ENCODE data around the gene CA12. TPM values are rescaled to one million over a fixed set of nuclear protein-coding genes. Genes with fewer than 3 reads are reported as not detected.

The CA12 gene
- total RNA-seq, 1 donor from 2014 or later, result 0.25 TPM

DNA sequence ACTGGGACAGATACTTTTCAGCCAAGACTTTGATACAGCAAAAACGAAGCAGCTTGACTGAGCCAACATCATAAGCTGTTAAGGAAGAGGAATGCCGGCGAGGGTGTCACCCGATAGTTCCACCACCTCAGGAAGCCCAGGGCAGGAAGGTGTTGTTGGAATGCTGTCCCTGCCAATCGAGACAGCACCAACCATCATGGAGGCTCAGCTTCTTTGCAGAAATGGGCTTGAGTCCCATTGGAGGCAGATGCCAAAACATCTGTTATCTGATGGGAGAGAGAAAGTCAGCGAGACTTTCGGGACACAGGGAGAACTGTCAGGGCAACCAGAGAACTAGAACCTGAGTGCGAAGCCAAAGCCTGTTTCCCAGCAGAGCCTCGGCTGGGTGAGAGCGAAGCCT, 50.7 kb downstream of the CA12 start:
- no peak overlapping the region for H3K27ac ChIP-seq (replicated peaks)

GRCh38 chr15:63329567-63330350, 51.9 kb downstream of the CA12 start:
- Histone ChIP-seq H3K4me3 (no peak overlapping the region), H3K27ac (replicated peaks) (no peak overlapping the region), H3K36me3 (no peaks in the 10 kb centered on the region), H3K9me3 (replicated peaks) (no peaks in the 10 kb centered on the region), H3K27me3 (ENCODE audit: low read depth) (no peaks in the 10 kb centered on the region), H3K4me1 (no peaks in the 10 kb centered on the region)
- no peak for DNase-seq
- intact Hi-C loops (cut with micrococcal nuclease), result no loop called here
- TF ChIP-seq, protein P1, sequence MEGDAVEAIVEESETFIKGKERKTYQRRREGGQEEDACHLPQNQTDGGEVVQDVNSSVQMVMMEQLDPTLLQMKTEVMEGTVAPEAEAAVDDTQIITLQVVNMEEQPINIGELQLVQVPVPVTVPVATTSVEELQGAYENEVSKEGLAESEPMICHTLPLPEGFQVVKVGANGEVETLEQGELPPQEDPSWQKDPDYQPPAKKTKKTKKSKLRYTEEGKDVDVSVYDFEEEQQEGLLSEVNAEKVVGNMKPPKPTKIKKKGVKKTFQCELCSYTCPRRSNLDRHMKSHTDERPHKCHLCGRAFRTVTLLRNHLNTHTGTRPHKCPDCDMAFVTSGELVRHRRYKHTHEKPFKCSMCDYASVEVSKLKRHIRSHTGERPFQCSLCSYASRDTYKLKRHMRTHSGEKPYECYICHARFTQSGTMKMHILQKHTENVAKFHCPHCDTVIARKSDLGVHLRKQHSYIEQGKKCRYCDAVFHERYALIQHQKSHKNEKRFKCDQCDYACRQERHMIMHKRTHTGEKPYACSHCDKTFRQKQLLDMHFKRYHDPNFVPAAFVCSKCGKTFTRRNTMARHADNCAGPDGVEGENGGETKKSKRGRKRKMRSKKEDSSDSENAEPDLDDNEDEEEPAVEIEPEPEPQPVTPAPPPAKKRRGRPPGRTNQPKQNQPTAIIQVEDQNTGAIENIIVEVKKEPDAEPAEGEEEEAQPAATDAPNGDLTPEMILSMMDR (IDR thresholded peaks at IDR 0.05; ENCODE audit: borderline replicate concordance), result no peak

More for the DNA sequence above, 50.7 kb downstream of the CA12 start:
- no peak for DNase-seq
- TF ChIP-seq, protein P1 (IDR thresholded peaks at IDR 0.05; ENCODE audit: borderline replicate concordance), result no peak
- H3K4me1 ChIP-seq, result no peaks in the 10 kb centered on the region
- H3K27me3 ChIP-seq (ENCODE audit: low read depth), result no peaks in the 10 kb centered on the region
- intact Hi-C loops (cut with micrococcal nuclease), result no loop called here
- no peaks in the 10 kb centered on the region for H3K36me3 ChIP-seq
- H3K4me3 ChIP-seq, result no peak overlapping the region
- no peaks in the 10 kb centered on the region for H3K9me3 ChIP-seq (replicated peaks)

DNA sequence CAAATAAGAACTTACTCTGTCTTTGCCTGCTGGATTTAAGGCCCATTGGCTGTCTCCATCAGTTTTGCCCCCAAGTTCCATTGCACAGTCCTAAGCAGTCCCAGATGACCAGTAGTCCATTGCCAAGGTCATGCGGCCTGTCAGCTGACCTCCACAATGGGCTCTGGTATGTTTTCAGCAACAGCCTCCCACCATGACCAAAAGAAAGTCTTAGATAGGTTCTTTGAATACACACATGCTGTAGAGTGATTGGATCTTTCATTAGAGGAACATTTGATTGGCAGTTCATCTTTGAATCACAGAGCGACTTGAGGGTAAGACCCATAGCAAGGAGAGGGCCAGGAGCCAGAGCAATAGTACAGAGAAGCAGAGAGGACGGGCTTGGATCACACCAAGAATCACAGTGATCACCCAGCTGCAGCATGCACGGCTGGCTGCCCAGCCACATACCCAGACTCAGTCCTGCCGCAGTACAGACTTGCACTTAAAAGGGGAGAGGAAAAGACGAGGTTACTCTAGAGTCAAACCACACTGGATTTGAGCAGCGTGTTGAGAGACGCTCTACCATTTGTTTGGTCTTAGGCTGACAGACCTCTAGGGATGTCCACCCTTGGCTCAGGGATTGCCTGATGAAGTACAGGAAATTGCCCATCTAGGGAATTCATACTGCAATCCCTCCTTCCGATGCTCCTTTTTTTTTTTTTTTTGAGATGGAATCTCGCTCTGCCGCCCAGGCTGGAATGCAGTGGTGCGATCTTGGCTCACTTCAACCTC, 53.8 kb downstream of the CA12 start:
- no peaks in the 10 kb centered on the region for H3K9me3 ChIP-seq (replicated peaks)

DNA sequence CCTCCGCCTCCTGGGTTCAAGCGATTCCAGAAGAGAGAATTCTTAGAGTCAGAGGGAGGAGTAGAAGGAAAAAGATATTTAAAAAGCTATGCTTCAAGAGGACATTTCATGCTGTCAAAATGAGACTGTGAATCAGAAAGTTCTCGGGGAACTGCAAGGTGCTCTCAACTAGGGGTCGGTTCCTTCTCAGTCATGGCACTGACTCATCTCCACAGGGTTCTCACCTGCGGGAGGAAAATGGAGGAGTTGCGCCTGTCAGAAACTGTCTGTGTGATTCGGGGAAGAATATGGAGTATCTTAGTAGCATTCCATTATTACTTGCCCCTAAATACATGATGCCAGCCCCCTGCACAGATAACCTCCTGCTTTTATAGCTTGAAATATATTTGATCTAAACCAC, 56.9 kb downstream of the CA12 start:
- Histone ChIP-seq H3K27me3 (ENCODE audit: low read depth) (no peaks in the 10 kb centered on the region), H3K4me1 (no peaks in the 10 kb centered on the region), H3K9me3 (replicated peaks) (no peaks in the 10 kb centered on the region), H3K36me3 (no peaks in the 10 kb centered on the region), H3K4me3 (no peak overlapping the region), H3K27ac (replicated peaks) (no peak overlapping the region)
- TF ChIP-seq, protein P1 (IDR thresholded peaks at IDR 0.05; ENCODE audit: borderline replicate concordance), result no peak
- no peak for DNase-seq
- intact Hi-C loops (cut with micrococcal nuclease), result no loop called here

More for the DNA sequence above, 53.8 kb downstream of the CA12 start:
- TF ChIP-seq, protein P1 (IDR thresholded peaks at IDR 0.05; ENCODE audit: borderline replicate concordance), result no peak
- no peaks in the 10 kb centered on the region for H3K27me3 ChIP-seq (ENCODE audit: low read depth)
- intact Hi-C loops (cut with micrococcal nuclease), result no loop called here
- H3K36me3 ChIP-seq, result no peaks in the 10 kb centered on the region
- H3K4me1 ChIP-seq, result no peaks in the 10 kb centered on the region
- H3K27ac ChIP-seq (replicated peaks), result no peak overlapping the region
- no peak for DNase-seq
- H3K4me3 ChIP-seq, result no peak overlapping the region

DNA sequence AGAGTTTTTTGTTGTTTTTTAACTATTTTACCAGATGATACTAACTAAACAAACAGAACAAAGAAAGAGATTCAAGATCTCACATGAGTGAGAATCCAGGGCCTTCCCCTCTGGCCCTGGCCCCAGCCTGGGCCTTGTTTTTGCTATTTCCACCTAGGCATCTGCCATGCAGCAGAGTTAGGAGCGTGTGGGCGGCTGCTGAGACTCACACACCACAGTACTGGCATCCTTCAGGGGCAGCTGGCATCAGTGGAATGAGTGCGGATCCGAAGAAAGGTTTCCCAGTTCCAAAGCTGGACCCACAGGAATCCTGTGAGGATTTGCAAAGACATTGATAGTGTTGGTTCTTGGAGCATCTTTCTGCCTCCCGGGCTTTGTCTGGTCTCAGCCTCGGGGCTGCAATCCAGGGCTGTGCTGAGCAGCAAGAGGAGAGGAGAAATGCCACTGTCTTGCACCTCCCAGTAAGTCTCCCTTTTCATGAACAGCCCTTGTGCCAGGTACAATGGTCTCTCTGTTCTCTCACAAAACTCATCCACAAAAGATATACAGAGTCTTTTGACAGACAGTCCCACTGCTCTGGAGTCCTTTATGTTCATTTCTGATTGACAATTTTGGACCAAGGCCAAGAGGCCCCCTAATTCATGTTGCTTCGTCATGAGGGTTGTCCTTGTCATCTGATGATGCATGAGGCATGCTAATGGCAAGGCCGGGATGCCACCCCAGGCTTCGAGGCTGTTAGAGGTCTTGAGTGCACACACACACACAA, 57.7 kb downstream of the CA12 start:
- Histone ChIP-seq H3K4me3 (no peak overlapping the region), H3K4me1 (no peaks in the 10 kb centered on the region), H3K9me3 (replicated peaks) (no peaks in the 10 kb centered on the region), H3K36me3 (no peaks in the 10 kb centered on the region), H3K27ac (replicated peaks) (no peak overlapping the region), H3K27me3 (ENCODE audit: low read depth) (no peaks in the 10 kb centered on the region)
- no peak for DNase-seq
- intact Hi-C loops (cut with micrococcal nuclease), result no loop called here
- TF ChIP-seq, protein P1 (IDR thresholded peaks at IDR 0.05; ENCODE audit: borderline replicate concordance), result no peak

Measured in left ventricle myocardium inferior (tissue), 1 donor.